ENCODE results near the gene OR2V1.

GRCh38 chr5:181121675-181122561, 9.1 kb downstream of the OR2V1 start:
- TF ChIP-seq CTCF (IDR thresholded peaks at IDR 0.05; ENCODE audit: borderline replicate concordance, extremely low read depth, low read length, poor library complexity, severe bottlenecking) (no peak), EZH2 (IDR thresholded peaks at IDR 0.05; ENCODE audit: borderline replicate concordance, low read depth, low read length, severe bottlenecking) (no peak)
